Gastrocnemius medialis (tissue), 4 donors: ENCODE measurements around the gene SERPINH1.

Experiments
- POLR2A ChIP-seq, 2 donors: fragments of 450-650 bp; IDR thresholded peaks; one replicate each; pipeline ENCODE4 v1.6.1; 2017; ENCODE audit warnings: antibody characterized with exemption in 2 of 2, mild to moderate bottlenecking in 2 of 2, moderate library complexity in 2 of 2
- TF ChIP-seq, protein P1 (sequence below), 5 experiments: fragments of 450-650 bp in 3 of 5; fragments of 200-600 bp in 2 of 5; sonication (generic) in 2 of 5; IDR thresholded peaks in 4 of 5; conservative IDR thresholded peaks in 1 of 5; 1 replicate in 4 of 5; 2 replicates in 1 of 5; pipeline ENCODE4 v1.5.1; 2016 to 2019; ENCODE audit warnings: antibody characterized with exemption in 5 of 5, mild to moderate bottlenecking in 3 of 5, moderate library complexity in 3 of 5

DNA sequence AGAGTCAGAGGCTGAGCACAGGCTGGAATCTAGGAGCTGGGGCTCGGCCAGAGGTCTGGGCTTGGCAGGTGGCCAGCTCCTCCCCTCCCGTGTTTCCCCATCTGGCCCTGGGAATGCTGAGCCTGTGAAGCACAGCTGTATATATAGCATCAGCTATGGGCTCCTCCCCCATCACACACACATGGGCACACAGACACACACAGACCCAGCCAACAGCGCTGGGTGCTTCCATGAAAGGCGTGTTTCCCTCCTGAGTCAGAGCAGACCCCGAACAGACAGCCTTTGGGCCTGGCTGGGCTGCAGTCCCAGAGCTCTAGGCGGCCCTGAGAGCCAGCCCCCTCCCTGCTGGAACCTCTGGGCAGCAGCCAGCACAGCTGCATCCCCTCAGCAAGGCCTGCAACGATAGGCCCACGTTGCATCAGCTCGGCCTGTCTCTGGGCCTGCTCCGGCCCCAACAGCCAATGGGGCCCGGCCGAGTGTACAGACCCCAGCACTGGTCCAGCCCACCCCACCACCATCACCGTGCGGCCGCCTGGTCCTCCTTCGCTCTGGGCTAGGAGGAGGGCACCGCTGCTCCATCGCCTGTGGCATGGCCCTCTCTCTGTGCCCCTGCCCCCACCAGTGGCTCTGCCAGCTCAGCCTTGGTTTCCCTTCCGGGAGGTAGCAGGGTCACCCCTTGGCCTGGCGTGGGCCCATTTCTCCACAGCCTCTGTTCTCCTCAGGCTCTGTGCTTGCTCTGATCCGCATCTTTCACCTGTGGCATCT is 7.6 kb upstream of the SERPINH1 start:
- TF ChIP-seq POLR2A (IDR thresholded peaks at IDR 0.05) = peak; percentile 8 to 28
- TF ChIP-seq, protein P1, sequence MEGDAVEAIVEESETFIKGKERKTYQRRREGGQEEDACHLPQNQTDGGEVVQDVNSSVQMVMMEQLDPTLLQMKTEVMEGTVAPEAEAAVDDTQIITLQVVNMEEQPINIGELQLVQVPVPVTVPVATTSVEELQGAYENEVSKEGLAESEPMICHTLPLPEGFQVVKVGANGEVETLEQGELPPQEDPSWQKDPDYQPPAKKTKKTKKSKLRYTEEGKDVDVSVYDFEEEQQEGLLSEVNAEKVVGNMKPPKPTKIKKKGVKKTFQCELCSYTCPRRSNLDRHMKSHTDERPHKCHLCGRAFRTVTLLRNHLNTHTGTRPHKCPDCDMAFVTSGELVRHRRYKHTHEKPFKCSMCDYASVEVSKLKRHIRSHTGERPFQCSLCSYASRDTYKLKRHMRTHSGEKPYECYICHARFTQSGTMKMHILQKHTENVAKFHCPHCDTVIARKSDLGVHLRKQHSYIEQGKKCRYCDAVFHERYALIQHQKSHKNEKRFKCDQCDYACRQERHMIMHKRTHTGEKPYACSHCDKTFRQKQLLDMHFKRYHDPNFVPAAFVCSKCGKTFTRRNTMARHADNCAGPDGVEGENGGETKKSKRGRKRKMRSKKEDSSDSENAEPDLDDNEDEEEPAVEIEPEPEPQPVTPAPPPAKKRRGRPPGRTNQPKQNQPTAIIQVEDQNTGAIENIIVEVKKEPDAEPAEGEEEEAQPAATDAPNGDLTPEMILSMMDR (IDR thresholded peaks at IDR 0.05 in 4 of 5, conservative IDR thresholded peaks at IDR 0.05 in 1 of 5) = no peak
